PC-9 (cell line): Measurements from ENCODE around the gene EXOC4. TPM values are rescaled to one million over a fixed set of nuclear protein-coding genes. Genes with fewer than 3 reads are reported as not detected.

Source experiments
- BruUV-seq: library from RNA; stranded (reverse); fragments of 400-500 nt; replicated peaks from 2 replicates; lab custom pipeline; 2021; lab: Mats Ljungman, UMichigan
- CTCF ChIA-PET: fragments of 300-600 bp; sonication (Branson Sonifier 250); formaldehyde crosslinking; loops from one replicate; lab custom pipeline; 2022; ENCODE audit warnings: antibody characterized with exemption; lab: Charles Lee
- POLR2A ChIA-PET: fragments of 300-600 bp; sonication (Branson Sonifier 250); formaldehyde crosslinking; loops from one replicate; lab custom pipeline; 2022; ENCODE audit warnings: antibody characterized with exemption; ENCODE audit not compliant: unreplicated experiment; lab: Charles Lee
- DNase-seq, 2 experiments: peaks; one replicate each; pipeline versions ENCODE4 v3.0.0 to v3.0.0-alpha.2; 2015 to 2022; ENCODE audit warnings: mixed read lengths in 1 of 2
- H2AFZ ChIP-seq: fragments of 200-600 bp; sonication (generic); 2 replicates; pipeline ENCODE4 v1.8.1; 2017; ENCODE audit warnings: antibody characterized with exemption
- H3F3A ChIP-seq: fragments of 200-600 bp; sonication (generic); 2 replicates; pipeline ENCODE4 v1.8.1; 2017; ENCODE audit warnings: antibody characterized with exemption, mild to moderate bottlenecking, low read depth; ENCODE audit not compliant: insufficient read depth
- H3K27ac ChIP-seq: fragments of 200-600 bp; sonication (generic); 2 replicates; pipeline ENCODE4 v1.6.1; 2016; ENCODE audit warnings: mixed run types
- H3K27me3 ChIP-seq: fragments of 200-600 bp; sonication (generic); 2 replicates; pipeline ENCODE4 v1.6.1; 2016; ENCODE audit warnings: low read depth, mixed run types; ENCODE audit not compliant: insufficient read depth
- H3K36me3 ChIP-seq: fragments of 200-600 bp; sonication (generic); 2 replicates; pipeline ENCODE4 v1.6.1; 2016; ENCODE audit warnings: low read depth, mixed run types
- H3K4me1 ChIP-seq: fragments of 200-600 bp; sonication (generic); replicated peaks from 2 replicates; pipeline ENCODE4 v1.6.1; 2016; ENCODE audit warnings: mixed run types; ENCODE audit not compliant: insufficient read depth
- H3K4me2 ChIP-seq: fragments of 200-600 bp; sonication (generic); 2 replicates; pipeline ENCODE4 v1.6.1; 2017; ENCODE audit warnings: mixed run types
- H3K4me3 ChIP-seq: fragments of 200-600 bp; sonication (generic); 2 replicates; pipeline ENCODE4 v1.6.1; 2016; ENCODE audit warnings: mixed run types
- H3K79me2 ChIP-seq: fragments of 200-600 bp; sonication (generic); 2 replicates; pipeline ENCODE4 v1.6.1; 2017; ENCODE audit warnings: low read depth, mixed run types
- H3K9me2 ChIP-seq: fragments of 200-600 bp; sonication (generic); 2 replicates; pipeline ENCODE4 v1.8.1; 2017; ENCODE audit warnings: mild to moderate bottlenecking; ENCODE audit not compliant: insufficient read depth
- H3K9me3 ChIP-seq: fragments of 200-600 bp; sonication (generic); 2 replicates; pipeline ENCODE4 v1.8.1; 2016; ENCODE audit warnings: low read depth; ENCODE audit not compliant: insufficient read depth
- H4K20me1 ChIP-seq: fragments of 200-600 bp; sonication (generic); 2 replicates; pipeline ENCODE4 v1.8.1; 2017; ENCODE audit not compliant: insufficient read depth
- EZH2 ChIP-seq: fragments of 200-600 bp; sonication (generic); IDR thresholded peaks from 2 replicates; pipeline ENCODE4 v1.8.0; 2017; ENCODE audit warnings: antibody characterized with exemption, low read depth
- intact Hi-C: fragments of 100-400 bp; cut with micrococcal nuclease; formaldehyde crosslinking; loops from one replicate; pipeline ENCODE4 v1.10.0; 2022; ENCODE audit not compliant: unreplicated experiment
- total RNA-seq: library from RNA; stranded (reverse); gene quantifications from 2 replicates; pipeline ENCODE4 v1.2.3, GENCODE V29; 2021
- TF ChIP-seq, protein P1 (sequence below): fragments of 200-600 bp; sonication (generic); conservative IDR thresholded peaks from 2 replicates; pipeline ENCODE4 v1.6.1; 2017; ENCODE audit warnings: mixed run types, antibody characterized with exemption, mild to moderate bottlenecking, moderate library complexity

The EXOC4 gene
- total RNA-seq, 1 experiment from 2014 or later: 101 TPM

DNA sequence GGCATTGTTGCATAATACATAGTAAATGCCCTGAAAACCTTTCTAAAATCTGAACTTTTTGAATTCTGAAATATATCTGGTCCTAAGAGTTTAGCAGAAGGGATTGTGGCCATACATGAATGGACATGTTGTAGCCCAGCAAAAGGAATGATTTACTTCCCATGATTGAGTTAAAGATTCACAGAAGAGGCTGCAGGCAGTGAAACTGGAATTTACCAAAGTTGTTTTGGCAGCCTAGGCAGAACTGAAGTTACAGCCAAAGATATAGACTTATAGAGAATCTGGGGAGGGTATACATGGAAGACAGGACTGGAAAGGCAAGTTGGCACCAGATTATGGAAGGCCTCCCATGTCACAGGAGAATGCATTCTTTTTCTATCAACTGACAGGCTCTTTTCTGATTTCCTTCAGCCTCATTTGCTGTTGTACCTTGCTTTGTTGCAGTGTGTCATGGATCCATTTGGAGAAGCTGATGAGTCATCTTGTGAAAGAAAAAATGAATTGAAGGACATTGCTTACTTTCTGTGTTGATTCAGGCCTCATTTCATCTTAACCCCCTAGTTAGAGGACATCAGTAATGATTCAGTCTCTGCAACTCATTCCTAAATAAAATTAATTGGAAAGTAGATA, 518.1 kb downstream of the EXOC4 start:
- intact Hi-C loops: no loop called here
- no peak overlapping the region for H3K4me3 ChIP-seq
- no peaks in the 10 kb centered on the region for H4K20me1 ChIP-seq
- no peaks in the 10 kb centered on the region for H3K9me2 ChIP-seq
- ChIA-PET CTCF (no interaction called here), POLR2A (no interaction called here)
- no peak overlapping the region for H2AFZ ChIP-seq
- no peak overlapping the region for H3K27ac ChIP-seq
- no peaks in the 10 kb centered on the region for H3F3A ChIP-seq
- no peaks in the 10 kb centered on the region for H3K9me3 ChIP-seq
- H3K4me1 ChIP-seq: no peaks in the 10 kb centered on the region
- no peak for DNase-seq
- H3K36me3 ChIP-seq: no peaks in the 10 kb centered on the region
- no peak overlapping the region for H3K4me2 ChIP-seq
- TF ChIP-seq, protein P1, sequence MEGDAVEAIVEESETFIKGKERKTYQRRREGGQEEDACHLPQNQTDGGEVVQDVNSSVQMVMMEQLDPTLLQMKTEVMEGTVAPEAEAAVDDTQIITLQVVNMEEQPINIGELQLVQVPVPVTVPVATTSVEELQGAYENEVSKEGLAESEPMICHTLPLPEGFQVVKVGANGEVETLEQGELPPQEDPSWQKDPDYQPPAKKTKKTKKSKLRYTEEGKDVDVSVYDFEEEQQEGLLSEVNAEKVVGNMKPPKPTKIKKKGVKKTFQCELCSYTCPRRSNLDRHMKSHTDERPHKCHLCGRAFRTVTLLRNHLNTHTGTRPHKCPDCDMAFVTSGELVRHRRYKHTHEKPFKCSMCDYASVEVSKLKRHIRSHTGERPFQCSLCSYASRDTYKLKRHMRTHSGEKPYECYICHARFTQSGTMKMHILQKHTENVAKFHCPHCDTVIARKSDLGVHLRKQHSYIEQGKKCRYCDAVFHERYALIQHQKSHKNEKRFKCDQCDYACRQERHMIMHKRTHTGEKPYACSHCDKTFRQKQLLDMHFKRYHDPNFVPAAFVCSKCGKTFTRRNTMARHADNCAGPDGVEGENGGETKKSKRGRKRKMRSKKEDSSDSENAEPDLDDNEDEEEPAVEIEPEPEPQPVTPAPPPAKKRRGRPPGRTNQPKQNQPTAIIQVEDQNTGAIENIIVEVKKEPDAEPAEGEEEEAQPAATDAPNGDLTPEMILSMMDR: no peak
- TF ChIP-seq EZH2: no peak
- no TSS peak for BruUV-seq
- no peaks in the 10 kb centered on the region for H3K27me3 ChIP-seq
- H3K79me2 ChIP-seq: no peaks in the 10 kb centered on the region

DNA sequence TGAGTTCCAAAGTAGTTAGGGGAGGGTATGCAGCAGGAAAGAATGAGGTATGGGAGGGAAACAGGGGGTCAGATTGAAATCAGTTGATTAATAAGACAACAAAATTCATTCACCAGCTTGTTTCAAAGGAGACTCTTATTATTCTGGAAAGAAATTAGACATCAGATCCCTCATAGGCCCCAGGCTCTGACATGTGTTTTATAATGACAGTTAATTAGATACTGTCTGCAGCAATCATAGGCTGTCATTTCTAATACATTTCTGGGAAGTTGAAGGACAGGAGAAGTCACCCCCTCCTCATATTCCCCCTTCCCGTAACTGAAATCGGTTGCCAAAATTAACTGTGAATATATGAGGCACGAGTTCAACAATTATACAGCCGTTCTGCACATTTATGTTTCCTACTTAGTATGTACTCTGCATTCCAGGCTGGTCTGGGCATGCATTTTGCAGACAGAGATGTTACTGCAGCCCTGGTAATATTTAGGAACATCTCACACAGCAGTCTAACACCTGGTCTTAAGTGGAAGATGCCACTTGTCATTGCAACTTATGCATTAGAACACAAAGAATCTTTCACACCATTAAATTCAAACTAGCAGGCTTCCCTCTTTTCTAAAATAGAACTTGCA, 519.0 kb downstream of the EXOC4 start:
- no peak overlapping the region for H3K4me2 ChIP-seq
- H3K9me2 ChIP-seq: no peaks in the 10 kb centered on the region
- H4K20me1 ChIP-seq: no peaks in the 10 kb centered on the region
- H3K36me3 ChIP-seq: no peaks in the 10 kb centered on the region
- intact Hi-C loops: no loop called here
- no peaks in the 10 kb centered on the region for H3K4me1 ChIP-seq
- H3F3A ChIP-seq: no peaks in the 10 kb centered on the region
- H3K27ac ChIP-seq: no peak overlapping the region
- BruUV-seq: no TSS peak
- no peaks in the 10 kb centered on the region for H3K27me3 ChIP-seq
- no peak for DNase-seq
- no peak overlapping the region for H3K4me3 ChIP-seq
- no peaks in the 10 kb centered on the region for H3K79me2 ChIP-seq
- TF ChIP-seq EZH2: no peak
- TF ChIP-seq, protein P1: no peak
- H3K9me3 ChIP-seq: no peaks in the 10 kb centered on the region
- ChIA-PET CTCF (no interaction called here), POLR2A (no interaction called here)
- no peak overlapping the region for H2AFZ ChIP-seq

DNA sequence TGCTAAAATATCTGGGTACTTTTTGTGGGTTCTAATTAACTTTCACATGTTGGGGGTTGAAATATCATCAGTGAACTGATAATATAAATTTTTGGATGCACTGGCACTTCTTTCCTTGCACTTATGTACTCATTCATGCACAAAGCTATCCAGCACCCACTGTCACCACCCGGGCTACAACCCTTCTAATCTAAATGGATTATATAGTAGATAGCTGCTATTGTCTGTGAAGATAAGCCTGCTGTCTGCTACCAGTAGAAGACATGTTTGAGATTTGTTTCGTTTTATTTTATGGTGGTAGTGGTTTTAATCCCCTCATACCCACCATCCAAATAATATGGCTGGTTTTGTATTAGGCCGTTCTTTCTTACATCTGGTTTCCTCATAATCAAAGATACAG, 520.7 kb downstream of the EXOC4 start:
- Histone ChIP-seq H3K27ac (no peak overlapping the region), H2AFZ (no peak overlapping the region), H4K20me1 (no peaks in the 10 kb centered on the region), H3K4me1 (no peaks in the 10 kb centered on the region), H3K79me2 (no peaks in the 10 kb centered on the region), H3K36me3 (no peaks in the 10 kb centered on the region), H3F3A (no peaks in the 10 kb centered on the region), H3K4me3 (no peak overlapping the region), H3K9me2 (no peaks in the 10 kb centered on the region), H3K4me2 (no peak overlapping the region), H3K9me3 (no peaks in the 10 kb centered on the region), H3K27me3 (no peaks in the 10 kb centered on the region)
- POLR2A ChIA-PET: no interaction called here
- DNase-seq: no peak
- CTCF ChIA-PET: no interaction called here
- TF ChIP-seq, protein P1: no peak
- no peak for TF ChIP-seq EZH2
- intact Hi-C loops: no loop called here
- BruUV-seq: no TSS peak
